Activated CD8-positive, alpha-beta T cell treated with anti-CD3 and anti-CD28 coated beads for 36 hours (primary cell): ENCODE measurements around the gene RCE1. TPM values are rescaled to one million over a fixed set of nuclear protein-coding genes. Genes with fewer than 3 reads are reported as not detected.

ENCODE experiments used
- ATAC-seq: fragments of 200-7000 bp; cut with Tn5 transposase; one replicate; pipeline ENCODE4 v1.10.0; 2021; ENCODE audit warnings: mild to moderate bottlenecking, moderate library complexity
- CTCF ChIA-PET: fragments of 350-600 bp; sonication (Branson Sonifier 250); formaldehyde crosslinking; loops from one replicate; lab custom pipeline; 2021; ENCODE audit warnings: antibody characterized with exemption; lab: Charles Lee
- POLR2A ChIA-PET: fragments of 350-600 bp; sonication (Branson Sonifier 250); formaldehyde crosslinking; loops from one replicate; lab custom pipeline; 2021; ENCODE audit warnings: antibody characterized with exemption; lab: Charles Lee
- DNase-seq: peaks from one replicate; pipeline ENCODE4 v3.0.0-alpha.2; 2020
- H3K27ac Mint-ChIP-seq: one replicate; pipeline ENCODE4 v1.8.0; 2021; ENCODE audit warnings: mild to moderate bottlenecking, mixed read lengths
- H3K27me3 Mint-ChIP-seq: one replicate; pipeline ENCODE4 v1.8.0; 2021; ENCODE audit warnings: mixed read lengths
- H3K36me3 Mint-ChIP-seq: one replicate; pipeline ENCODE4 v1.8.0; 2021; ENCODE audit warnings: low read depth, mixed read lengths
- H3K4me1 Mint-ChIP-seq: one replicate; pipeline ENCODE4 v1.8.0; 2021; ENCODE audit warnings: low read depth, mixed read lengths
- H3K4me3 Mint-ChIP-seq: one replicate; pipeline ENCODE4 v1.8.0; 2021; ENCODE audit warnings: mild to moderate bottlenecking, moderate library complexity, mixed read lengths
- H3K9me3 Mint-ChIP-seq: one replicate; pipeline ENCODE4 v1.8.0; 2021; ENCODE audit warnings: mixed read lengths
- intact Hi-C: fragments of 100-400 bp; cut with micrococcal nuclease; formaldehyde crosslinking; loops from one replicate; pipeline ENCODE4 v1.10.0; 2022
- total RNA-seq, 2 experiments: library from RNA; stranded (reverse); gene quantifications; one replicate each; pipeline ENCODE4 v1.2.3, GENCODE V29; 2021
- TF ChIP-seq, protein P1 (sequence below): fragments of 200-600 bp; IDR thresholded peaks from one replicate; pipeline ENCODE4 v1.8.0; 2022; ENCODE audit warnings: antibody characterized with exemption, mild to moderate bottlenecking

RCE1 gene
- total RNA-seq, 2 experiments from 2014 or later: 22.1 to 26.8 TPM

- DNase-seq: no peak
- TF ChIP-seq, protein P1, sequence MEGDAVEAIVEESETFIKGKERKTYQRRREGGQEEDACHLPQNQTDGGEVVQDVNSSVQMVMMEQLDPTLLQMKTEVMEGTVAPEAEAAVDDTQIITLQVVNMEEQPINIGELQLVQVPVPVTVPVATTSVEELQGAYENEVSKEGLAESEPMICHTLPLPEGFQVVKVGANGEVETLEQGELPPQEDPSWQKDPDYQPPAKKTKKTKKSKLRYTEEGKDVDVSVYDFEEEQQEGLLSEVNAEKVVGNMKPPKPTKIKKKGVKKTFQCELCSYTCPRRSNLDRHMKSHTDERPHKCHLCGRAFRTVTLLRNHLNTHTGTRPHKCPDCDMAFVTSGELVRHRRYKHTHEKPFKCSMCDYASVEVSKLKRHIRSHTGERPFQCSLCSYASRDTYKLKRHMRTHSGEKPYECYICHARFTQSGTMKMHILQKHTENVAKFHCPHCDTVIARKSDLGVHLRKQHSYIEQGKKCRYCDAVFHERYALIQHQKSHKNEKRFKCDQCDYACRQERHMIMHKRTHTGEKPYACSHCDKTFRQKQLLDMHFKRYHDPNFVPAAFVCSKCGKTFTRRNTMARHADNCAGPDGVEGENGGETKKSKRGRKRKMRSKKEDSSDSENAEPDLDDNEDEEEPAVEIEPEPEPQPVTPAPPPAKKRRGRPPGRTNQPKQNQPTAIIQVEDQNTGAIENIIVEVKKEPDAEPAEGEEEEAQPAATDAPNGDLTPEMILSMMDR: no peak
- intact Hi-C loops: no loop called here
- H3K9me3 Mint-ChIP-seq: no peaks in the 10 kb centered on the region
- H3K4me3 Mint-ChIP-seq: no peak overlapping the region
- H3K36me3 Mint-ChIP-seq: no peaks in the 10 kb centered on the region
- ChIA-PET CTCF (interaction anchor here (1.1 to 1.8 kb wide), 4 partner anchors 11 to 36 kb away, joined by 3 to 7 read pairs (median 5); no protein-coding TSS in a partner anchor), POLR2A (interaction anchor here (0.8 to 1.5 kb wide), 3 partner anchors 8 to 27 kb away, joined by 3 to 4 read pairs (median 3); no protein-coding TSS in a partner anchor)
- no peaks in the 10 kb centered on the region for H3K27me3 Mint-ChIP-seq
- no peak for ATAC-seq
- peaks cover 11% of the 10 kb centered on the region for H3K4me1 Mint-ChIP-seq
- H3K27ac Mint-ChIP-seq: no peak overlapping the region
These were observed 26.9 kb downstream of the RCE1 start for GRCh38 chr11:66870131-66870530.

DNA sequence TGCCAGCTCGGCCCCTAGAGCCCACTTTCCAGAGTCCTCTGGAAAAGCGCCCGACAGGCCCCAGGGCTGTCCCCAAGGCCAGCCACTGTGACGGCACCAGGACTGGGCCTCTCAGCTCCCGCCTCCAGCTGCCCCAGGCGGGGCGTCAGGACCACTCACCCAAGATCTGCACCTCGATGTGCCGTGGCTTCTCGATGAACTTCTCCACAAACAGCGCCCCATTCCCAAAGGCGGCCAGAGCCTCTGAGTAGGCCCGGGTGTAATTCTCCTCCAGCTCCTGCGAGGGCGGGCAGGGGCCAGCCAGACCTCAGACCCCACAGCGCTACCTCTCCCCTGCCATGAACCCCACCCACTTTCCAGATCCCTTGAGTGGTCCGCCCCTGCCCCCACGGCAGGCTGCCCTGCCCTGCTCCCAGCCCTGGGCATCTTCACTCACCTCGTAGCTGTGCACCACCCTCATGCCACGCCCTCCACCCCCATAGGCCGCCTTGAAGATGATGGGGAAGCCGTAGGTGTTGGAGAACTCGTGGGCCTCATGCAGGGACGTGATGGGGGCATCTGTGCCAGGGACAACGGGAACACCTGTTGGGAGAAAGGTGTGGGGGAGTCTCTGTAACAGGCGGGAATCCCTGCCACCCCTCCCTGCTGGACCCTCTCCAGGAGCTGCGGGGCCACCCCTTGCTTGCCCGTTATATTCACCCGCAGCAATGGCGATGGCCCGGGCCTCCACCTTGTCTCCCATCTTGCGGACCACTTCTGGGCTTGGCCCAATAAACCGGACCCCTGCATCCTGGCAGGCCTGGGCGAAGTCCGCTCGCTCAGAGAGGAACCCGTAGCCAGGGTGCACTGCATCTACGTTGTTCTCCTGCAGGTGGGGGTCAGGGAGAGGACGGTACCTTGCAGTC lies 27.6 kb downstream of the RCE1 start:
- TF ChIP-seq, protein P1: no peak
- Mint-ChIP-seq H3K27ac (no peak overlapping the region), H3K27me3 (no peaks in the 10 kb centered on the region), H3K4me3 (no peak overlapping the region), H3K4me1 (peaks cover 11% of the 10 kb centered on the region), H3K9me3 (no peaks in the 10 kb centered on the region), H3K36me3 (no peaks in the 10 kb centered on the region)
- CTCF ChIA-PET: interaction anchor here (1.1 to 1.8 kb wide), 2 partner anchors 10 to 12 kb away, joined by 7 read pairs; no protein-coding TSS in a partner anchor
- ATAC-seq (no peak), DNase-seq (no peak)
- intact Hi-C loops: no loop called here
- POLR2A ChIA-PET: interaction anchor here (1.5 kb wide), 1 partner anchor 9 kb away, joined by 4 read pairs; no protein-coding TSS in a partner anchor

GRCh38 chr11:66871521-66871901 lies 28.3 kb downstream of the RCE1 start:
- ATAC-seq (no peak), DNase-seq (no peak)
- TF ChIP-seq, protein P1: no peak
- no peaks in the 10 kb centered on the region for H3K36me3 Mint-ChIP-seq
- ChIA-PET POLR2A (no interaction called here), CTCF (no interaction called here)
- H3K4me1 Mint-ChIP-seq: peaks cover 11% of the 10 kb centered on the region
- H3K9me3 Mint-ChIP-seq: no peaks in the 10 kb centered on the region
- no peaks in the 10 kb centered on the region for H3K27me3 Mint-ChIP-seq
- intact Hi-C loops: no loop called here
- H3K4me3 Mint-ChIP-seq: no peak overlapping the region
- no peak overlapping the region for H3K27ac Mint-ChIP-seq

GRCh38 chr11:66874232-66874631 lies 31.0 kb downstream of the RCE1 start:
- CTCF ChIA-PET: interaction anchor here (1.9 kb wide), 1 partner anchor 8 kb away, joined by 8 read pairs; no protein-coding TSS in a partner anchor
- Mint-ChIP-seq H3K4me1 (peaks cover 3% of the 10 kb centered on the region), H3K27ac (no peak overlapping the region), H3K9me3 (no peaks in the 10 kb centered on the region), H3K36me3 (no peaks in the 10 kb centered on the region), H3K27me3 (no peaks in the 10 kb centered on the region), H3K4me3 (no peak overlapping the region)
- intact Hi-C loops: no loop called here
- TF ChIP-seq, protein P1: no peak
- POLR2A ChIA-PET: no interaction called here
- no peak for DNase-seq
- no peak for ATAC-seq

- H3K9me3 Mint-ChIP-seq: no peaks in the 10 kb centered on the region
- H3K36me3 Mint-ChIP-seq: no peaks in the 10 kb centered on the region
- H3K4me1 Mint-ChIP-seq: peaks cover 3% of the 10 kb centered on the region
- intact Hi-C loops: no loop called here
- ChIA-PET POLR2A (no interaction called here), CTCF (no interaction called here)
- DNase-seq (no peak), ATAC-seq (no peak)
- H3K27me3 Mint-ChIP-seq: no peaks in the 10 kb centered on the region
- no peak overlapping the region for H3K4me3 Mint-ChIP-seq
- TF ChIP-seq, protein P1: no peak
- no peak overlapping the region for H3K27ac Mint-ChIP-seq
These were observed 32.1 kb downstream of the RCE1 start for GRCh38 chr11:66875378-66875777.
